Fibroblast of skin of left quadriceps (primary cell): ENCODE results near the gene C1QB.

ENCODE experiments used
- DNase-seq, 2 experiments: peaks; one replicate each; pipeline ENCODE4 v3.0.0-alpha.2; 2013; ENCODE audit warnings: low read depth in 2 of 2

Gene C1QB

DNA sequence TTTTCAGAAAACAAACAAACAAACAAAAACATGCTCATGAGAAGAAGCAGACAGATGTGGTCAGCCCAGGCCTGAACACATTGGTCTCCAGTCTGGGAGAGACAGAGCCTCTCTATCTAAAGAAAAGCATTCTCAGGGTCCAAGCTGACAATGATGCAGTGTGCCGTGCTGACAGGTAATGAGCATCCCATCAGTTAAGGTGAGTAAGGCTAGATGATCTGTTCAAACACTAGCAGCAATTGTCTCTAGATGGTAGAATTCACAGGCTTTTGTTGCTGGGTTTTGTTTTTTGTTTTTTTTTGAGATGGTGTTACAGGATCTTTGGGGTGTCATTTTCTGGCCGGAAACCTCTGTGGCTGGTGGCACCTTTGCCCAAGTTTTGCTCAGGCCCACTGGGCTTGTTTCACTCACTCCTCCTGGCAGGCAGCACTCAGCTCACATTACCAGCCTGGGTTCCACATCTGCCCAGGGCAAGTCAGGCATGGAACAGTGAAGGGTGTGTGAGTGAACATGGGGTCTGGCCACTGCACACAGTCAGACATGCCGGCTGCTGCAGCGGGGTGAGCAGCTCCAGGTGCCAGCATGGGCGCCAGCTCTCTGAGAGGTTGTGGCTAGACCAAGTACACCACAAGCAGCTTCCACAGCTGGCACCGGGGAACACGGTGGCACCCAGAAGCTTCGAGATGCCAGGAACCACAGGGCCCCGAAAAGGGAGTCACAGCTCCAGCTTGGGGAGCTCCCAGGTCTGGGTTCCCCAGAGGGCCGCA is 19.2 kb upstream of the C1QB start:
- DNase-seq, result no peak

DNA sequence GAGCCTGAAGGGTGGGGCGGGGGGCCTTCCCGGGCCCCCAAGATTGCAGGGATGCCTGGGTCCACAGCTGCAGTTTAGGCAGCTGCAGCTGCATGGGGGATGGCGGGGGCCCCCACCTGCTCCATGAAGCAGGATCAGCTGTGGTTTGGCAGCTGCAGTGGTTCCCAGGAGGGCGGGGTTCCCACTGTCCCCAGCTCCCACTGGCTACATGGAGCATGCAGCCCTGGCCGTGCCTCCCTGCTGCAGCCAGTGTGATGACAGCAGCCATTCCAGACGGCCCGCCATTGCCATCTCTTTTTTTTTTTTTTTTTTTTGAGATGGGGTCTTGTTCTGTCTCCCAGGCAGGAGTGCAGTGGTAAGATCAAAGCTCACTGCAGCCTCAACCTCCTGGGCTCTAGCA is 17.6 kb upstream of the C1QB start:
- no peak for DNase-seq

DNA sequence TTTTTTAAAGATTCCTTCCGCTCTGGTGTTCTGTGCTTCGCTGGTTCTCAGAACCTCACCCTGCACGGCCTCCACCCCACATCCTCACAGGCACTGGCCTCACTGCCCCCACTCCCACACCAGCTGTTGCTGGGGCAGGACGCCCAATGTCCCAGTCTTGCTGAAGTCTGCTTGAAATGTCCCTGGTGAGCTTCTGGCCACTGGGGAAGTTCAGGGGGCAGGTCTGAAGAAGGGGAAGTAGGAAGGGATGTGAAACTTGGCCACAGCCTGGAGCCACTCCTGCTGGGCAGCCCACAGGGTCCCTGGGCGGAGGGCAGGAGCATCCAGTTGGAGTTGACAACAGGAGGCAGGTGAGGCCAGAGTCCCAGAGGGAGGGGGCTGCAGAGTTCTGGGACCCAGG is 16.7 kb upstream of the C1QB start, which contains the start of gene C1QA:
Gene C1QA, plus strand, starts transcription at position 276 of the 400 bp plus-strand sequence. CDS start 989 bp downstream, outside the sequence.
- no peak for DNase-seq

DNA sequence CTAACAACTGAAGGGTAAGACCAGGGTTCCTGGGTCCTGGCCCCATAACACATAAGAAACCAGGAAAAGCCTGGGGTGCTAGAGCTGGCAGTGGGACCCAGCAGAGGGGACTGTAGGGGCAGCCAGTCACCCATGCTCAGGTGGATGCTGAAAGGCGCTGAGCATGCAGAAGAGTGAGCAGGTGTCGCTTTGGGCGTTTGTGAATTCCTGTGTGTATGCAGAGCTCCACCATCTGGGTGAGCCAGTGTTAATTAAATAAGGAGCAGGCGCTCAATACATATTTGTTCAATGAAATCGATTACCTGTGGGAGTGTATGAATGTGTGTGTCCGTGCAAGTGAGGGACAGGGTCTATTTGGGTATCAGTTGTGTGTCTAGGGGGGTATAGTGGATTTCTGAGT is 16.1 kb upstream of the C1QB start:
- DNase-seq, result no peak

DNA sequence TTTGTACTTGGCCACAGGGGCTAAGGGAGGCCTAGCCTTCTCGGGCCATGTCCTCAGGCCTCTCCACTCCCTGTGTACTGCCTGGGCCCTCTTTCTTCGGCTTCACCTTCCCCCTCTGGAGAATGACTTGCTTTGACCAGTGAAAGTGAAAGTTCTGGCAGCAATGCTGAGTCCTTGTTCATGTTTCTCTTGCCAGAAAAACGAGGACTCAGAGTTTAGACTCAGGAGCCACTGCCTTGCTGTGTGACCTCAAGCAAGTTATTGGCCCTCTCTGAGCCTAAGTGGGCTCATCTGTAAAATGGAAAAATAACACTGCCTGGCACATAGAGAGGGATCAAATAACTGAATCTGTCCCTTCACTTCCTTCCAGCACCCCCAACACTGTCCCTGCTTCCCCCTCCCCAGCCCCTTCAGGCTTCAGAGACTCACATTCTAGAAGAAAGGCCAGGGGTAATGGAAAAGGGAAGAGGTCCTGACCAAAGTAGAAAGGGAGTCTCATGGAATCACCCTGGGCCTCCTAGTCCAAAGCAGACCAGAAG is 15.1 kb upstream of the C1QB start:
- no peak for DNase-seq

DNA sequence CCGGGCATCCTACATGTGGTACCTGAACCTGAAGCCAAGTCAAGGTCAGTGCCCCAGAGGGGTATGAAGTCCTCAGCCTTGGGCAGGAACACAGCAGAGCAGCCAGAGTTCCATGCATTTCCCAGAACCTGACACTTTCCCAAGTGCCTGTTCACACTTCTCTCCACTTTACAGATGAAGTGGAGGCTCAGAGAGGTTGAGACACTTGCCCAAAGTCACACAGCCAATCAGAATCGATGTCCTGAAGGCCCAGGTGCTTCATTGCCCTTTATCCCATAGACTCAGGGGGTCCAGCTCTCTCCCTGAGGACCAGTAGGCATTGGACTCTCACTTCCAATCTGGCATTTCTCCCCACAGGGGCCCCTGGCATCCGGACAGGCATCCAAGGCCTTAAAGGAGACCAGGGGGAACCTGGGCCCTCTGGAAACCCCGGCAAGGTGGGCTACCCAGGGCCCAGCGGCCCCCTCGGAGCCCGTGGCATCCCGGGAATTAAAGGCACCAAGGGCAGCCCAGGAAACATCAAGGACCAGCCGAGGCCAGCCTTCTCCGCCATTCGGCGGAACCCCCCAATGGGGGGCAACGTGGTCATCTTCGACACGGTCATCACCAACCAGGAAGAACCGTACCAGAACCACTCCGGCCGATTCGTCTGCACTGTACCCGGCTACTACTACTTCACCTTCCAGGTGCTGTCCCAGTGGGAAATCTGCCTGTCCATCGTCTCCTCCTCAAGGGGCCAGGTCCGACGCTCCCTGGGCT is 14.4 kb upstream of the C1QB start:
- no peak for DNase-seq

DNA sequence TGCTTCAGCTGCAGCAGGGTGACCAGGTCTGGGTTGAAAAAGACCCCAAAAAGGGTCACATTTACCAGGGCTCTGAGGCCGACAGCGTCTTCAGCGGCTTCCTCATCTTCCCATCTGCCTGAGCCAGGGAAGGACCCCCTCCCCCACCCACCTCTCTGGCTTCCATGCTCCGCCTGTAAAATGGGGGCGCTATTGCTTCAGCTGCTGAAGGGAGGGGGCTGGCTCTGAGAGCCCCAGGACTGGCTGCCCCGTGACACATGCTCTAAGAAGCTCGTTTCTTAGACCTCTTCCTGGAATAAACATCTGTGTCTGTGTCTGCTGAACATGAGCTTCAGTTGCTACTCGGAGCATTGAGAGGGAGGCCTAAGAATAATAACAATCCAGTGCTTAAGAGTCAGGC is 13.8 kb upstream of the C1QB start:
- peak; percentile 43 for DNase-seq

DNA sequence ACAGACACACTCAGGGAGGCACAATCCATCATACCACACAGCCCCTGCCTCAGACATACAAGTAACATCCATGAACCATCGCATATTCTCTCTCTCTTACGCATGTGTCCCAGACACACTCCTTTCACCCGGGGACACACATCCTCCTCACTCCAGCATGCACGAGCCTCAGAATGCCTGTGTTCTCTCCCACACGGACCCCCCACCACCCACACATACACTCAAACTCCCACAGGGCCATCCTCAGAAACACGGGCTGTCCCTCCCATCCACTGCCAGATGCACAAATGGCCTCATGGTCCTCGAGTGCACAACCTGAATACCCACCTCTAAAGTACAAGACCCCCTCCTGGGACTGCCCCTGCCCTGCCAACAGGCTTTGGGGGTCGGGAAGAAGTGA is 11.8 kb upstream of the C1QB start:
- DNase-seq, result no peak

DNA sequence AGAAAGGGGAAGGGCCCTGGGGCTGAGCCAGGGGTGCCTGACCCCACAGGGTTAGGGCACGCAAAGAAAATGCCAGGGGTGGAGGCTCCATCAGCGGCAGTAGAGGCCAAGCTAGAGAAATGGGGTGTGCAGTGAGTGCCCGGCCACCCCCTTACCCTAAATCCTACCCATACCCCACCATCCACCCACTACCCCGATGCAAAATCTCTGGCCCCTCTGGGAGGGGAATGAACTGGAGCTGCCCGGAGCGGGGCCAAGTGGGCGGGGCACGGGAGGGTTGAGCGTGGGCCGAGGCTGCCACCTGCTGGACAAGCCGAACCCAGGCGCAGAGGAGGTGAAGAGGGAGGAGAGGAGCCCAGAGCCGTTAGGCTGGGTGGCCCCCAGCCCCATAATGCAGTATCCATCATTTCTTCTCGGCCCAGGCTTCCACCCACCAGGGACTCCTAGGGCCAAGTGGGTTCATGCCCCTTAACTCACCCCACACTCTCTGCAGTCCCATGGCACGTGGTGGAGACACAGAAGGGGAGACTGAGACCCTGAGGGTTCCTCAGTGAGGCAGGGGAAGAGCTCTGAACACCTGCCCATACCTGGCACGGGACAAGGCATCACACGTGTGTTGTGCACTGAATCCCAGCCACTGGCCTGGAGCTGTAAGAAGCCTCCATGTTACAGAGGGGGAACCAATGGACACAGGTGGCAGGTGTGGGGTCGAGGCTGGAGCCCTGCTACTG is 11.0 kb upstream of the C1QB start:
- DNase-seq, result peak; percentile 7 to 8

DNA sequence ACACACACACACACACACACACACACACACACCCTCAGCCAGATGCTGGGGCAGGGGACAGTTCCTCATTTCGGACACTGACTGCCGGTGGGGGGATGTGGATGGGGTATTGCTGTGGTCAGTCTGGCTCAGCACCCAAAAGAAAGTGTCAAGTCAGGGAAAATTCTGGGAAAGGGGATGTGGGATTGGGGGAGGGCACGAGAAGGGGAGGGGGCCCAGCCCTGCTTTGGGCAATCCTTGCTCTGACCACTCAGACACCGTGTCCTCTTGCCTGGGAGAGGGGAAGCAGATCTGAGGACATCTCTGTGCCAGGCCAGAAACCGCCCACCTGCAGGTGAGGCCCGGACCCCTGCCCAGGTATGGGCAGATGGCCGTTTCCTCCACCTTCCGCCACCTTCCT is 9.7 kb upstream of the C1QB start, which contains the start of gene C1QC:
Gene C1QC, plus strand, starts transcription at position 253 of the 400 bp plus-strand sequence. CDS start 391 bp downstream, outside the sequence.
- no peak for DNase-seq

DNA sequence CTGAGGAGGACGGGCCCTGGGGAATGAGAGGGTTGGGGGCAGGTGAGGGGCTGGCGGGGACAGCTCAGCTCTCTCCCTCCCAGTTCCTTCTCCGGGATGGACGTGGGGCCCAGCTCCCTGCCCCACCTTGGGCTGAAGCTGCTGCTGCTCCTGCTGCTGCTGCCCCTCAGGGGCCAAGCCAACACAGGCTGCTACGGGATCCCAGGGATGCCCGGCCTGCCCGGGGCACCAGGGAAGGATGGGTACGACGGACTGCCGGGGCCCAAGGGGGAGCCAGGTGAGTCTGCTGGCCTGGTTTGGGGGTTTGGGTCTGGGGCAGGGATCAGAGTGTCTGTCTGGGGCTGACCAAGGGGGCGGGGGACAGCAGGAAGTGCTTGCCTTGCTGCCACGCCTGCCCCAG is 9.1 kb upstream of the C1QB start:
- no peak for DNase-seq

DNA sequence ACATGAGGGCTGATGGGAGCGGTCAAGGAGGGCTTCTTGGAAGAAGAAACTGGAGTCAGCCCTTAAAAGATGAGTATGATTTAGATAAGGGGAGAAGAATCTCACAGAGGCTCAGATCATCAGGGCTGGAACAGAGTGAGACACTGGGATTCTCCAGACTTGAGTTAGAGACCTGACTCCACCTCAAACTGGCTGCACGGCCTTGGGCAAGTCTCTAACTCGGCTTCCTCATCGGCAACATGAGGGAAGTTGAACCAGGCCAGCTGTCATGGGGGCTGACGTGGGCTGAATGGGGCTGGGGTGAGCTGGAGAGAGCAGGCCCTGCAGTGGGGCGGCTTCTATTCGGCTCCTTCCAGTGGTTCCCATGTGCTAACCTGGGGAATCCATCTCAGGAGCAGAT is 7.1 kb upstream of the C1QB start:
- DNase-seq, result no peak

DNA sequence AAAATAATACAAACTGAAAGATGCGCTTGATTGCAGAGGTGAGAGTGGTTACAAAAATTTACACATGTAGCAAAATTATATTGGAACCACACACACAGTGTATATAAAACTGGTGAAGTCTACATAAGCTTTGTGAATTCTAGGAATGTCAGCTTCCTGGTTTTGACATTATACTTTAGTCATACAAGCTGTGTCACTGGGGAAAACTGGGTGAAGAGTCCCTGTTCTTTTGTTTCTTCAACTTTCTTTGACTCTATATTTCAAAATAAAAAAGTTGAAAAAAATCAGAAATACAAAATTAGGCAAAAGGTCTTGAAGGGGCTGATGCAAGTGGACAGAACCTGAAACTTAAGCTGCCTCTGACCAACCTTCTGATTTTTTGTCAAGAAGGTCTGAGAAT is 6.7 kb upstream of the C1QB start:
- no peak for DNase-seq

DNA sequence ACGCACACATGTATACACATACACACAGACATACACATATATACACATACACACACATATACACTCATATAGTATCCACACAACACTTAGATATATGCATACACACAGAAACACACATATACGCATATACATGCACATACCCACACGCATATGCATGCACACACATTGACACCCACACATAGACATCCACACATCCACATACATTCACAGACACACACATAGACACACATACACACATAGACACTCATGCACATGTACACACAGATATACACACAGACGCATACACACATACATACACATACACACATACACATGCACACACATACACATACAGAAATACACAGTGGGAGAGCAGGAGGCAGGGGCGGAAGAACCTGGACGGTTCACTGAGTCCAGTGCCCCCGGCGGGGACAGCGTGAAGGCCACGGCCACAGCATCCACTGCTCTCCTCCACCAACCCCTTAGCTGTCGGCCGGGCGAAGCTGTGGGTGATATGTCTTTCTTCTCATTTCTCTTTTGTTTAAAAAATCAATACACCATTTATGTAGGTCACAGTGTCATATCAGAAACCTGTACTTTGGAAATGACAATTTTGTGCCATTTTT is 2.8 kb upstream of the C1QB start:
- no peak for DNase-seq

DNA sequence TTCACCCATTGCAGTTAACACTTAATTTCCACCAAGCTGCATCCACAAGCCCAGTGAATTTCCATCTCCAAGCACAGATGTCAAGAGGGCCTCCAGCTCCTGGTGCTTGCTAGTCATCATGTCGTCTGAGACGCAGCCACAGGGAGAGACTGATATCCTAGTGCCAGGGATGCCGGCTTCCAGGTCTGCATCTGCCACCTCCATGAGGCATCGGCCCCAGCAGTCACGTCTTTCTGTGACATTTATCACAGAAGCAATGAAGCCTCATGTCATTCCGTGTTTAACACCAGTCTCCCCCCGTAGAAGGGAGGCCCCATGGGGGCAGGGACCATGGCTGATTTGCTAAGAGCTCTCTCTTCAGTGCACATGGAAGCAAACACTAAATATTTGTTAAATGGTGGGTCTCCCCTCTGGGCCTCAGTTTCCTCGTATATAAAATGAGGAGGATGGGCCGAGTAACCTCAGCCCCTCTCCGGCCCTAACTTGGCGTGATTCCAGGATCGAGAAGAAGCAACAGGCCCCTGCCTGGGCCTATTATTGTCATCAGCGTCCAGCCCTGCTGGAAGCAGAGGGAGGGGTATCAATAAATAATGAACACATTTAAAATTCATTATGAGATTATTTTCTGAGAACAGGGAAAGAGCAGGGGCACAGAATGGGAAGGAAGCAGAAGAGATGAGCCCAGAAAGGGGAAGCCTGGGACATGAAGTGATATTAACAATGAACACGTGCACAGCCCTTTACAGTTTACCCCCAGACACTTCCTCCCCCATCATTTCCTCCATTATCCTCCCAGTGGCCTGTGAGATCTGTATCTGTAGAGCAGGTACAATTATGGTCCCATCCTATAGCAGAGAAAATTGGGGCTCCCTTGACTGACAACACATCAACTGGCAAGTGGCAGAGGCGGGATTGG is 837 bp upstream of the C1QB start:
- DNase-seq, result no peak

DNA sequence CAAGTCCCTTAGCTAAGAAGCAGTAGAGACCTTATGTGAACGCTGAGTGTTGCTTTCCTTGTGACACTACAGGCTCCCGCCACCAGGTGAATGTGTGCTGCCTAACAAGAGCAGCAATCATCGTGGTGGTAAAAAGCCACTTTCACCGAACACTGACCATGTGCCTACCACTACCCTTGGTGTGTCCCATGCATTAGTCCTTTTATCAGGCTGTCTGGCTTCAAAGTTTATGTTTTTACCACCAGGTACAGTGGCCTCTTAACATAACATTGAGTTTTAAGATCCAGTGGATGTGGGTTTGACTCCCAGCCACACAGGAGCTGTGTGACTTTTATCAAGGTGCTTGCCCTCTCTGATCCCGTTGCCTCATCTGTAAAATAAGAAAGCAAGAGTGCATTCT is 1.7 kb downstream of the C1QB start:
- no peak for DNase-seq

DNA sequence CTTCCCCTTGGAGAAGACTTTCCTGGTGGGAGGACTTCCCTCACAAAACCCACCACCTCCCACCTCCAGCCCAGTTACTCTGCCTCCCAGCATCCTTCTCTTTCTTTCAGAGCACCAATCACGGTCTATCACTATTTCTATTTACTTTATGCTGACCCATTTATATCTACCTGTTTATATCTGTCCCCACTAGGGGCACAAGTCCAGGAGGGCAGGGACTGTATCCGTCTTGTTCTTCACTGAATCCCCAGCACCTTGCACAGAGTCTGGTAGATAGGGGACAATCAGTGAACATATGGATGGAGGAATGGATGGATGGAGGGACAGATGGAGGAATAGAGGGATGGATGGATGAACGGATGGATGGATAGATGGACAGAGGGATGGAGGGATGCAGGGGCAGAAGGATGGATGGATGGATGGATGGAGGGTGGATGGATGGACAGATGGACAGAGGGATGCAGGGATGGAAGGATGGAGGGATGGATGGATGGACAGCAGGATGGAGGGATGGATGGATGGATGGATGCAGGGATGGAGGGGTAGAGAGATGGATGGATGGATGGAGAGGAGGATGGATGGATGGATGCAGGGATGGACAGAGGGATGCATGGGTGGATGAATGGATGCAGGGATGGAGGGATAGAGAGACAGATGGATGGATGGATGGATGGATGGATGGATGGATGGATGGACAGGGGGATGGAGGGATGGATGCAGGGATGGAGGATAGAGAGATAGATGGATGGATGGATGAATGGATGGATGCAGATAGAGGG is 5.5 kb downstream of the C1QB start:
- DNase-seq, result no peak

DNA sequence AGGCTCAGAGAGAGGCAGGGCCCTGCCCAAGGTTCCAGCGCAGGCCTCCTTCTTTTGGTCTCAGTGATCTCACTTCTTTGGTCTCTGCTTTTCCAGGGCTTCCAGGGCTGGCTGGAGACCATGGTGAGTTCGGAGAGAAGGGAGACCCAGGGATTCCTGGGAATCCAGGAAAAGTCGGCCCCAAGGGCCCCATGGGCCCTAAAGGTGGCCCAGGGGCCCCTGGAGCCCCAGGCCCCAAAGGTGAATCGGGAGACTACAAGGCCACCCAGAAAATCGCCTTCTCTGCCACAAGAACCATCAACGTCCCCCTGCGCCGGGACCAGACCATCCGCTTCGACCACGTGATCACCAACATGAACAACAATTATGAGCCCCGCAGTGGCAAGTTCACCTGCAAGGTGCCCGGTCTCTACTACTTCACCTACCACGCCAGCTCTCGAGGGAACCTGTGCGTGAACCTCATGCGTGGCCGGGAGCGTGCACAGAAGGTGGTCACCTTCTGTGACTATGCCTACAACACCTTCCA is 7.7 kb downstream of the C1QB start:
- DNase-seq, result no peak

DNA sequence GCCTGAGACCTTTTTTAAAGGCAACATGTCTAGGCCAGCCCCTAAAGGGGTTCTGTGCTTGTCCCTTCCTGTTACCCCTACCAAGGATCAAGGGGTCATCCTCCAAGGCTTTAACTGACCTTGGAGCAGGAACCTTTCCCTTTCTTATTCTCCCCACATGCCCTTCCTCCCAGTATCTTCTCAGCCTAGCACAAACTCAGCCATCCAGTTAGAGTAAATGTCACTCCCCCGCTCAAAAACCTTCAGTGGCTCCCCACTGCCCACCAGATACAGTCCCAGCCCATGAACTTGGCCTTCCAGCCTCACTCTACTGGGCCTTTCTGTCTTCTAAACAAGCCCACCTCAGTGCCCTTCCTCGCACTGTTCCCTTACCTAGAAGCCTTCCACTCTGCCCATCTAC is 8.8 kb downstream of the C1QB start:
- no peak for DNase-seq

DNA sequence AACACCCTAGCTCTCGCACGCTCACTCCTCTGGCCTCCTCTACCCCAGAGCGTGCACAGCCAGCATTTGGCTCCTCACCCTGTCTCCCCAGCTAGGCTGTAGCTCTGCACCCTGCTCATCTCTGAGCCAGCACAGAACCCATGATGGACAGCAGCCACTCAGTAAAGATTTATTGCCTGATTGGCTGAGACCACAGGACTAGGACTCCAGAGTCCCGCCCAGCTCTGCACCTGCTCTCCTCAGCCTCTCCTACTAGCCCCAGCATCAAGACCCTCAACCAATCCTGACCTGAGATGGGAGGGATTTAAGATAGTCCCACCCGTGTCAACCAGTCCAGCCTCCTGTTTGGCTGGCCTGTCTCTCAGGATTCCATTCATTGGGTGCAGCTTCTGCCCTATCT is 9.3 kb downstream of the C1QB start:
- DNase-seq, result no peak
